Ovary (tissue), 9 donors: ENCODE data around the gene LRRC71. TPM values are rescaled to one million over a fixed set of nuclear protein-coding genes. Genes with fewer than 3 reads are reported as not detected.

Experiments
- DNase-seq, 5 donors: peaks; one replicate each; pipeline ENCODE4 v3.0.0-alpha.2; 2019 to 2020
- H3K27ac ChIP-seq, 2 donors: fragments of 200-600 bp; one replicate each; pipeline versions ENCODE4 v1.5.1 to v1.8.0; 2019 to 2022
- H3K27me3 ChIP-seq: fragments of 200-600 bp; one replicate; pipeline ENCODE4 v1.8.0; 2022
- H3K36me3 ChIP-seq: fragments of 200-600 bp; sonication (generic); one replicate; pipeline ENCODE4 v1.5.1; 2019
- H3K4me1 ChIP-seq: one replicate; pipeline ENCODE4 v1.8.1; 2013; ENCODE audit warnings: mild to moderate bottlenecking, moderate library complexity; ENCODE audit not compliant: insufficient read depth
- H3K4me3 ChIP-seq: fragments of 200-600 bp; sonication (generic); one replicate; pipeline ENCODE4 v1.5.1; 2017
- H3K9me3 ChIP-seq, 2 donors: fragments of 200-600 bp in 1 of 2; sonication (generic) in 1 of 2; one replicate each; pipeline versions ENCODE4 v1.5.1 to v1.8.1; 2013 to 2019; ENCODE audit warnings: mild to moderate bottlenecking in 1 of 2, moderate library complexity in 1 of 2
- CTCF ChIP-seq, 3 donors: fragments of 450-650 bp in 2 of 3; fragments of 200-600 bp in 1 of 3; IDR thresholded peaks; one replicate each; pipeline versions ENCODE4 v1.5.1 to v1.8.0; 2016 to 2022; ENCODE audit warnings: antibody characterized with exemption in 3 of 3, mild to moderate bottlenecking in 1 of 3
- EP300 ChIP-seq: sonication (generic); formaldehyde crosslinking; IDR thresholded peaks from one replicate; pipeline ENCODE4 v1.6.1; 2017; ENCODE audit warnings: antibody characterized with exemption
- POLR2A ChIP-seq: fragments of 450-650 bp; IDR thresholded peaks from one replicate; pipeline ENCODE4 v1.6.1; 2017; ENCODE audit warnings: antibody characterized with exemption, mild to moderate bottlenecking, moderate library complexity
- WGBS, 3 donors: extraction: QIAGEN DNeasy Blood & Tissue Kit in 1 of 3; methylation state at CpG; one replicate each; pipeline versions ENCODE4 v1.1.5 to v1.1.7; 2013 to 2017; 5-methylcytosine and 5-hydroxymethylcytosine counted together
- intact Hi-C, 4 donors: fragments of 100-400 bp; cut with DNase I; formaldehyde crosslinking; loops; one replicate each; pipeline versions ENCODE4 v1.11.0 to v1.15.1; 2022 to 2023
- polyA plus RNA-seq, 2 donors: library from polyadenylated mRNA; stranded (reverse); fragments of 200-250 nt in 1 of 2; fragments of 350-450 nt in 1 of 2; fragmentation: Illumina TruSeq in 1 of 2; extraction: RNeasy Lipid Tissue Mini Kit (QIAGEN cat#74804) in 1 of 2; gene quantifications; one replicate each; pipeline ENCODE4 v1.2.3, GENCODE V29; 2013 to 2014
- total RNA-seq, 7 donors: library from RNA; depleted of rRNA in 2 of 7; stranded (reverse); fragments of >200 nt in 2 of 7; fragmentation: NEBNext Ultra II Directional in 3 of 7; extraction: Animal tissue kit (Norgen Biotek cat#: 25700) in 3 of 7; gene quantifications; one replicate each; pipeline versions ENCODE4 v1.1.0 to v1.2.4, GENCODE V29; 2016 to 2023
- donor health status: DM: no; HTN: no; CAD: no; lungs with moderate emphysema.
- donor health status: DM: no; HTN: no; CAD: no.
- donor health status: Bipolar disorder and iron deficiency.
- donor health status: DM: yes; HTN: yes; CAD: no.
- donor health status: DM: no; HTN: no; CAD: no.
- donor health status: DM: yes; HTN: yes; CAD: no.

The LRRC71 gene
- total and polyA plus RNA-seq, 9 donors = 0.07 to 11.1 (median 0.80) TPM; not detected in 3

GRCh38 chr1:156944848-156945247 is 24.4 kb downstream of the LRRC71 start:
- no peaks in the 10 kb centered on the region for H3K36me3 ChIP-seq
- no peak for TF ChIP-seq POLR2A
- no peak for TF ChIP-seq CTCF (IDR thresholded peaks at IDR 0.05)
- TF ChIP-seq EP300 = no peak

GRCh38 chr1:156945881-156946661 is 25.6 kb downstream of the LRRC71 start:
- no peaks in the 10 kb centered on the region for H3K27me3 ChIP-seq
- H3K4me3 ChIP-seq = no peak overlapping the region
- TF ChIP-seq EP300 (no peak), POLR2A (no peak), CTCF (IDR thresholded peaks at IDR 0.05) (no peak)
- peak in 1 of 5 donors; percentile 30 for DNase-seq
- H3K4me1 ChIP-seq = no peaks in the 10 kb centered on the region
- intact Hi-C loops = no loop called here
- H3K27ac ChIP-seq = no peak overlapping the region
- 79 to 85% (median 83%) methylated on average over 11 of the region's 11 CpGs for WGBS, 3 donors
- no peaks in the 10 kb centered on the region for H3K36me3 ChIP-seq
- no peaks in the 10 kb centered on the region for H3K9me3 ChIP-seq

More at GRCh38 chr1:156944848-156945247, 24.4 kb downstream of the LRRC71 start:
- Histone ChIP-seq H3K4me1 (no peaks in the 10 kb centered on the region), H3K9me3 (no peaks in the 10 kb centered on the region), H3K27ac (no peak overlapping the region), H3K27me3 (no peaks in the 10 kb centered on the region), H3K4me3 (no peak overlapping the region)
- intact Hi-C loops = no loop called here
- 92 to 94% (median 94%) methylated on average over 8 of the region's 8 CpGs for WGBS, 3 donors
- peak in 1 of 5 donors; percentile 17 for DNase-seq

GRCh38 chr1:156947127-156947526 is 26.7 kb downstream of the LRRC71 start:
- intact Hi-C loops = no loop called here
- peak in 1 of 5 donors; percentile 21 for DNase-seq
- no peak overlapping the region for H3K4me3 ChIP-seq
- TF ChIP-seq EP300 (no peak), CTCF (IDR thresholded peaks at IDR 0.05) (no peak), POLR2A (no peak)
- no peaks in the 10 kb centered on the region for H3K36me3 ChIP-seq
- no peaks in the 10 kb centered on the region for H3K9me3 ChIP-seq
- WGBS, 3 donors = 90 to 92% (median 91%) methylated on average over 9 of the region's 9 CpGs
- no peak overlapping the region for H3K27ac ChIP-seq
- no peaks in the 10 kb centered on the region for H3K27me3 ChIP-seq
- no peaks in the 10 kb centered on the region for H3K4me1 ChIP-seq

GRCh38 chr1:156947818-156948525 is 27.5 kb downstream of the LRRC71 start:
- no peaks in the 10 kb centered on the region for H3K9me3 ChIP-seq
- H3K4me3 ChIP-seq = no peak overlapping the region
- intact Hi-C loops = no loop called here
- no peak overlapping the region for H3K27ac ChIP-seq
- no peak for TF ChIP-seq EP300
- no peak for TF ChIP-seq CTCF (IDR thresholded peaks at IDR 0.05)
- TF ChIP-seq POLR2A = no peak
- H3K36me3 ChIP-seq = no peaks in the 10 kb centered on the region
- H3K27me3 ChIP-seq = no peaks in the 10 kb centered on the region
- DNase-seq = no peak
- no peaks in the 10 kb centered on the region for H3K4me1 ChIP-seq
- WGBS, 3 donors = 94 to 95% (median 95%) methylated on average over 17 of the region's 17 CpGs
